Measurements from ENCODE around the gene TMBIM1.

DNA sequence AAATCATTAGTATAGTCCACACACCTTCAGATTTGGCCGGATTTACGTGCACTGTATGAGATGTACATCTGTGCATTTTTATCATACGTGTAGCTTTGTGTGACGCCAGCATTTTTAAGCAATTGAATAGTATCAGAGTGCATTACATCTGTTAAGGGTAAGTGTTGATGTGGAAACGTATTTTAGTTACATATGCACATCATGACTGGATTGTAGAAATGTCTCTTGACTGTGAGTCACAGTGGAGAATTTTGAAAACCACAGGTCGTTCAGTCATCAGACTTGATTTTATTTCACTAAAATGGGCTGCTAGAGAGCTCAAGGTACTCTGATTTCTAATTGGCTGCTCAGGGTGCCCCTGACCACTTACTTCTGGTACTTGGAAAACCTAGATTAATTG is 36.9 kb downstream of the TMBIM1 start:
- TF ChIP-seq, protein P1, sequence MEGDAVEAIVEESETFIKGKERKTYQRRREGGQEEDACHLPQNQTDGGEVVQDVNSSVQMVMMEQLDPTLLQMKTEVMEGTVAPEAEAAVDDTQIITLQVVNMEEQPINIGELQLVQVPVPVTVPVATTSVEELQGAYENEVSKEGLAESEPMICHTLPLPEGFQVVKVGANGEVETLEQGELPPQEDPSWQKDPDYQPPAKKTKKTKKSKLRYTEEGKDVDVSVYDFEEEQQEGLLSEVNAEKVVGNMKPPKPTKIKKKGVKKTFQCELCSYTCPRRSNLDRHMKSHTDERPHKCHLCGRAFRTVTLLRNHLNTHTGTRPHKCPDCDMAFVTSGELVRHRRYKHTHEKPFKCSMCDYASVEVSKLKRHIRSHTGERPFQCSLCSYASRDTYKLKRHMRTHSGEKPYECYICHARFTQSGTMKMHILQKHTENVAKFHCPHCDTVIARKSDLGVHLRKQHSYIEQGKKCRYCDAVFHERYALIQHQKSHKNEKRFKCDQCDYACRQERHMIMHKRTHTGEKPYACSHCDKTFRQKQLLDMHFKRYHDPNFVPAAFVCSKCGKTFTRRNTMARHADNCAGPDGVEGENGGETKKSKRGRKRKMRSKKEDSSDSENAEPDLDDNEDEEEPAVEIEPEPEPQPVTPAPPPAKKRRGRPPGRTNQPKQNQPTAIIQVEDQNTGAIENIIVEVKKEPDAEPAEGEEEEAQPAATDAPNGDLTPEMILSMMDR (IDR thresholded peaks at IDR 0.05) = no peak
- TF ChIP-seq POLR2AphosphoS5 (IDR thresholded peaks at IDR 0.05) (no peak), POLR2A (IDR thresholded peaks at IDR 0.05) (no peak)
